HUES64 (cell line): ENCODE measurements around the gene FANCC.
"Not testable (repeated sequence)": the region's sequence is repeated elsewhere in the genome, so short reads cannot be mapped to it uniquely, and the experiment has no call there.

Source experiments
- H3K27ac ChIP-seq: 2 replicates; pipeline ENCODE4 v1.7.0; 2013; ENCODE audit warnings: low read depth, low read length, inconsistent platforms
- H3K27me3 ChIP-seq: 2 replicates; pipeline ENCODE4 v1.6.1; 2013; ENCODE audit warnings: mild to moderate bottlenecking, low read length; ENCODE audit not compliant: insufficient read depth
- H3K36me3 ChIP-seq: 2 replicates; pipeline ENCODE4 v1.6.1; 2013; ENCODE audit warnings: mild to moderate bottlenecking, low read length; ENCODE audit not compliant: insufficient read depth
- H3K4me1 ChIP-seq: 2 replicates; pipeline ENCODE4 v1.6.1; 2013; ENCODE audit warnings: mild to moderate bottlenecking, low read length, moderate library complexity; ENCODE audit not compliant: insufficient read depth
- H3K4me3 ChIP-seq: 2 replicates; pipeline ENCODE4 v1.5.1; 2013; ENCODE audit warnings: mild to moderate bottlenecking, low read length, moderate library complexity
- H3K9ac ChIP-seq: 2 replicates; pipeline ENCODE4 v1.6.1; 2013; ENCODE audit warnings: mild to moderate bottlenecking, low read depth, low read length
- H3K9me3 ChIP-seq: 2 replicates; pipeline ENCODE4 v1.6.1; 2013; ENCODE audit warnings: low read depth, low read length; ENCODE audit not compliant: insufficient read depth
- WGBS: fragments of 150-250, 120-280 bp; methylation state at CpG from one replicate; pipeline ENCODE4 v1.1.7; 2013; ENCODE audit warnings: missing lambda C conversion rate; 5-methylcytosine and 5-hydroxymethylcytosine counted together

The FANCC gene

DNA sequence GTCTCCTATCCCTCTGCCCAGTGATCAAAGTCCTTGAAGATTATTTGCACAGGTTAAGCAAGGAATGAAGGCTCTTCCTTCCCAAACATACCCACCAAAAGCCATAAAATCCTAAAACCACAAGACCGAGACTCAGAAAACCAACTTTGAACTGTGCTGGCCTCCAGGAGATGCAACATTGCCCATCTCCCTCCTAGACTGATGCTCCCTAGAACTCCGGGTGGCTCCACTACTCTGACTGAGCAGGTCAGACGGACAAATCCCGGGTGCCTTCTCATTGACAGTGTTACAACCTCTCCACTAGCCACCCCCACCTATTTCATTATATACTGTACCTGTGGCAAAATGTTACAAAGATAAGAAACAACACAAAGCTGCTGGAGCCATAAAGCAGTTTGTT is 110.1 kb downstream of the FANCC start:
- Histone ChIP-seq H3K4me1 (peaks cover 16% of the 10 kb centered on the region; the same call in 1 of the 2 replicates), H3K27me3 (no peaks in the 10 kb centered on the region), H3K27ac (no peak overlapping the region), H3K9me3 (no peaks in the 10 kb centered on the region), H3K9ac (no peak overlapping the region), H3K4me3 (no peak overlapping the region), H3K36me3 (no peaks in the 10 kb centered on the region)
- WGBS = 91% methylated on average over 4 of the region's 4 CpGs

DNA sequence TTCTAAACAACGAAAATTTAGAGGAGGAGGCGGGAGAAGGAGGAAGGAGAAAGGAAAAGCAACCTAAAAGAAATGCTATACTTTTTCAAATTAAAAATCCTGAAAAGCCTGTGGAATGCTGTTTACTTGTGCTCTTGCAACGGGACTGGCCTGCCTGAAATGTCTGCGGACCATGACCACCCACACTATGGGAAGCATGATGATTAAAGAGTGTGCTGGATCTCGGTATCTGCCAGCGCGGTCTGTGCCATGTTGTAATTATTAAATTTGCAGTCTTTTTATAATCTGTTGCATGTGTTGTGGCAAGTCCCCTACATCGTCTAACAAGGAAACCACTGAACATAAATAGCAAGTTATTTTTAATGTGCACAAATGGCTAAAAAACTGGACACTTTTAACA is 111.4 kb downstream of the FANCC start:
- H3K9me3 ChIP-seq = no peaks in the 10 kb centered on the region
- H3K4me3 ChIP-seq = no peak overlapping the region
- no peaks in the 10 kb centered on the region for H3K36me3 ChIP-seq
- peaks cover 27% of the 10 kb centered on the region for H3K4me1 ChIP-seq
- no peak overlapping the region for H3K9ac ChIP-seq
- no peak overlapping the region for H3K27ac ChIP-seq
- H3K27me3 ChIP-seq = no peaks in the 10 kb centered on the region
- WGBS = 86% methylated on average over 6 of the region's 8 CpGs

DNA sequence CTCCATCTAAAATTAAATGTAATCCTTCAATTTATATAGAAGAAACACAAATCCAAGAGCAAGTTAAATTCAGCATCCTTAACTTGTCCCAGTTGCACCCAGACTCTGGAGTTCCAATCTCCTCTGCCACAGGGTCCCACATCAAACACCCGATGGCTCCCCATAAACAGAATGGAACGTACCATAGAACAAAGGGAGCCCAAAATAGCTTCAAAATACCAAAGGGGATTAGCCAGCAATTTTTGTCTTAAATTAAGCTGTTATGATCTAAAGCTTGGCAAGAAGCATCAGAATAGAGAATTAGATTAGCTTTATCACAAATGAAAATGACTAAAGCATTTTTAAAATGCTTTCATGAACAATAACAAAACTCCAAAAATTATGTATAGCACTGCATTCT is 112.8 kb downstream of the FANCC start:
- H3K27me3 ChIP-seq = no peaks in the 10 kb centered on the region
- H3K36me3 ChIP-seq = no peaks in the 10 kb centered on the region
- H3K4me3 ChIP-seq = no peak overlapping the region
- no peak overlapping the region for H3K27ac ChIP-seq
- 100% methylated on average over 2 of the region's 2 CpGs for WGBS
- H3K4me1 ChIP-seq = peaks cover 29% of the 10 kb centered on the region
- H3K9ac ChIP-seq = no peak overlapping the region
- H3K9me3 ChIP-seq = no peaks in the 10 kb centered on the region

DNA sequence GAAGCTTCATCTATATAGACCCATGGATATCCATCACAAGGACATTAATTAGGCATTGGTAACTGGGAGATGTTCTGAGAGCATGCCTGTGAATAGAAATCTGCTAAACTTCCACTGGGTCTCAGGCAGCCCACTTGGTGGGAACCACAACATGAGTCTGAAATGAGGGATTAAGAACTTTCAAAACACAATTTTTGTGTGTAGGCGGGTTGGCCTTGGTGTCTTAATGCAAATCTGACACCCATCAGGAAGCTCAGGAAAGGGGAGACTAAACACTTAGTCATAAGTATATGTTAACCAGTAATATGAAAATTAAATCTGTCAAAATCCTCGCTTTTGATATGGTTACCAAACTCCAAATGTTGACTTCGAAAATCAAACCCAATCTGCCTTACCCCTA is 113.2 kb downstream of the FANCC start:
- Histone ChIP-seq H3K9me3 (no peaks in the 10 kb centered on the region), H3K9ac (no peak overlapping the region), H3K27ac (no peak overlapping the region), H3K4me3 (no peak overlapping the region), H3K4me1 (peaks cover 29% of the 10 kb centered on the region), H3K27me3 (no peaks in the 10 kb centered on the region), H3K36me3 (no peaks in the 10 kb centered on the region)
- WGBS = 96% methylated on average over 3 of the region's 3 CpGs

DNA sequence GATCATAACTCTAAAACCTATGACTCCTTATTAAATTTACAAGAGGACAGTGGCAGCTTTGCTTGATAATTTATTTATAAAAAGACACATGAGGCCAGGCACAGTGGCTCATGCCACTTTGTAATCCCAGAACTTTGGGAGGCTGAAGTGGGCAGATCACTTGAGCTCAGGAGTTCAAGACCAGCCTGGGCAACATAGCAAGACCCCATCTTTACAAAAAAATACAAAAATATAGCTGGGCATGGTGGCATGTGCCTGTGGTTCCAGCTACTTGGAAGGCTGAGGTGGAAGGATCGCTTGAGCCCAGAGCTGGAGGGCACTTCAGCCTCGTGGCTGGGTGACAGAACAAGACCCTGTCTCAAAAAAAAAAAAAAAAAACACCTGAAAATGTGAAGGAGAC is 114.5 kb downstream of the FANCC start:
- H3K27ac ChIP-seq, H3K9me3 ChIP-seq, H3K36me3 ChIP-seq, H3K4me3 ChIP-seq, H3K9ac ChIP-seq, H3K27me3 ChIP-seq: not testable (repeated sequence)
- WGBS = 95% methylated on average over 2 of the region's 2 CpGs
- H3K4me1 ChIP-seq = peaks cover 29% of the 10 kb centered on the region

GRCh38 chr9:95202076-95202681 is 115.3 kb downstream of the FANCC start:
- H3K4me1 ChIP-seq = peaks cover 29% of the 10 kb centered on the region
- H3K9me3 ChIP-seq = no peaks in the 10 kb centered on the region
- H3K27me3 ChIP-seq = no peaks in the 10 kb centered on the region
- no peak overlapping the region for H3K9ac ChIP-seq
- 84% methylated on average over 5 of the region's 5 CpGs for WGBS
- H3K4me3 ChIP-seq = no peak overlapping the region
- no peaks in the 10 kb centered on the region for H3K36me3 ChIP-seq
- H3K27ac ChIP-seq = no peak overlapping the region

GRCh38 chr9:95201206-95201605 is 116.3 kb downstream of the FANCC start:
- no peaks in the 10 kb centered on the region for H3K36me3 ChIP-seq
- peaks cover 25% of the 10 kb centered on the region for H3K4me1 ChIP-seq
- H3K27me3 ChIP-seq = no peaks in the 10 kb centered on the region
- WGBS = 94% methylated on average over 3 of the region's 4 CpGs
- no peak overlapping the region for H3K4me3 ChIP-seq
- H3K27ac ChIP-seq = no peak overlapping the region
- H3K9ac ChIP-seq = no peak overlapping the region
- H3K9me3 ChIP-seq = no peaks in the 10 kb centered on the region

DNA sequence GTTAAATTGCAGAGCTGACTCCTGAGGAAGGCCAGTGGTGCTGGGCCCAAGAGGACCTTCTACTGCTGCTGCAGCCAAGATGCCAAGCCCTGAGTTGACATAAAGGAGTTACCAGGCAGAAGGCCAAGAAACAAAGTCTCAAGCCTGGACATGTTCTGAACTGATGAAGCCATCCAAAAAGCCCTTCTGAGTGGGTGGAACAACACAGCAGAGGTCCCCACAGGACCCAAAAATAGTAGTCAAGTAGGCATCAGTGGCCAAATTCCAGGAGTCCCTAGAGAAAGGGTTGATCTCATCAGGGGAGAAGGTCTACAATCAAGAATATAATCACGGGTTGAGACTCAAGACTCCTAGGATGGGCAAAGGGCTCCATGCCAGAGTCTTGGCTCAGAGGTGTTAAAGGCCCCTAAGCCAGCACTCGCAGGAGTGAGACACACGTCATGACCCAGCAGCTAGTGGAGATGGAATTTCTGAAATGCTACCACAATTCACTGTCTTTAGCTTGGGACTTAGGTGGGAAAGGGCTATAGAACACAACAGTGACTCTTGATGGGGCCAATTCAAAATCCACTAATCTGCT is 119.7 kb downstream of the FANCC start:
- 90% methylated on average over 3 of the region's 3 CpGs for WGBS
- no peak overlapping the region for H3K27ac ChIP-seq

GRCh38 chr9:95193480-95193879 is 124.0 kb downstream of the FANCC start:
- 94% methylated on average over 5 of the region's 5 CpGs for WGBS
- Histone ChIP-seq H3K27ac (no peak overlapping the region), H3K9ac (no peak overlapping the region), H3K9me3 (no peaks in the 10 kb centered on the region), H3K4me3 (no peak overlapping the region), H3K36me3 (no peaks in the 10 kb centered on the region), H3K4me1 (peaks cover 5% of the 10 kb centered on the region; the same call in 1 of the 2 replicates), H3K27me3 (no peaks in the 10 kb centered on the region)

More for the DNA sequence above, 119.7 kb downstream of the FANCC start:
- Histone ChIP-seq H3K9me3 (no peaks in the 10 kb centered on the region), H3K4me1 (peaks cover 13% of the 10 kb centered on the region; the same call in 1 of the 2 replicates), H3K9ac (no peak overlapping the region), H3K27me3 (no peaks in the 10 kb centered on the region), H3K4me3 (no peak overlapping the region), H3K36me3 (no peaks in the 10 kb centered on the region)

- H3K36me3 ChIP-seq = no peaks in the 10 kb centered on the region
- H3K9ac ChIP-seq = no peak overlapping the region
- no peaks in the 10 kb centered on the region for H3K27me3 ChIP-seq
- H3K27ac ChIP-seq = no peak overlapping the region
- no peaks in the 10 kb centered on the region for H3K9me3 ChIP-seq
- H3K4me3 ChIP-seq = no peak overlapping the region
- 86% methylated on average over 8 of the region's 8 CpGs for WGBS
- peaks cover 6% of the 10 kb centered on the region; the same call in 1 of the 2 replicates for H3K4me1 ChIP-seq
Measured at GRCh38 chr9:95193067-95193466, 124.4 kb downstream of the FANCC start.

DNA sequence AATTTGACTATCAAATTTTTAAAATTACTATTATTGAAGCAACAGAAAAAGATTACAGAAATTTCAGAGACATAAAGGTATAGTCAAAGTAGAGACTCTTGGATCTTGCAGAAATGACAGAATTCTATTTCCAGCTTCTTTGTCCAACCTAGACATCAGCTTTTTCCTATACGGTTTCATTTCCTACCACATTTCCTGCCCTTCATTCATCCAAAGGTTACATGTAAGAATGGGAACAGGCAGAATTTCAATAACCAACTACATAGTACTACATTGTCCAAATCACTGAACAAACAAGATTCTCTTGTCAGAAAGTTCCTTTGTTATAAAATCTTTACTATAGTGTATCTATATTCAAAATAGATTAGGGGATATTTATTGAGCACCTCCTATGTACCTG is 124.9 kb downstream of the FANCC start:
- 92% methylated on average over 1 of the region's 1 CpG for WGBS
- H3K4me3 ChIP-seq = no peak overlapping the region
- no peak overlapping the region for H3K9ac ChIP-seq
- no peak overlapping the region for H3K27ac ChIP-seq
- no peaks in the 10 kb centered on the region for H3K9me3 ChIP-seq
- H3K36me3 ChIP-seq = no peaks in the 10 kb centered on the region
- no peaks in the 10 kb centered on the region for H3K27me3 ChIP-seq
- peaks cover 6% of the 10 kb centered on the region; the same call in 1 of the 2 replicates for H3K4me1 ChIP-seq
